HCT116 (cell line): ENCODE measurements around the gene KLRD1. TPM values are rescaled to one million over a fixed set of nuclear protein-coding genes. Genes with fewer than 3 reads are reported as not detected.

Experiments
- ATAC-seq: fragments of 200-7000 bp; cut with Tn5 transposase; 2 replicates; pipeline ENCODE4 v1.9.1; 2020; ENCODE audit warnings: mild to moderate bottlenecking, moderate library complexity
- BruUV-seq: library from RNA; stranded (reverse); fragments of 400-500 nt; replicated peaks from 2 replicates; lab custom pipeline; 2021; lab: Mats Ljungman, UMichigan
- CTCF ChIA-PET: fragments of 300-600 bp; sonication (Branson Sonifier 250); formaldehyde crosslinking; loops from one replicate; lab custom pipeline; 2021; ENCODE audit warnings: antibody characterized with exemption; lab: Charles Lee
- POLR2A ChIA-PET: fragments of 300-600, 350-600 bp; sonication (Branson Sonifier 250); formaldehyde crosslinking; loops from one replicate; lab custom pipeline; 2021; ENCODE audit warnings: antibody characterized with exemption; lab: Charles Lee
- RAD21 ChIA-PET, 2 experiments: fragments of 300-600 bp; sonication (Branson Sonifier 250); formaldehyde crosslinking; loops; one replicate each; lab custom pipeline; 2023; ENCODE audit warnings: low total read pairs in 2 of 2; ENCODE audit not compliant: uncharacterized antibody in 2 of 2, unreplicated experiment in 2 of 2, low non-redundant PET in 1 of 2; lab: Charles Lee
- DNase-seq: peaks from one replicate; pipeline ENCODE4 v3.0.0-alpha.2; 2010; ENCODE audit warnings: low read depth, low spot score
- H2AFZ ChIP-seq: fragments of 200-600 bp; shearing (Covaris generic), sonication (generic); 2 replicates; pipeline ENCODE4 v1.6.1; 2017; ENCODE audit warnings: low read depth, mixed run types, mixed read lengths, antibody characterized with exemption, low read length; ENCODE audit not compliant: poor library complexity, severe bottlenecking
- H3K27ac ChIP-seq: 2 replicates; pipeline ENCODE4 v1.5.1; 2012; ENCODE audit warnings: low read depth, low read length
- H3K27me3 ChIP-seq: fragments of 200-600 bp; sonication (generic); 2 replicates; pipeline ENCODE4 v1.6.1; 2016; ENCODE audit warnings: mixed run types, low read length, mixed read lengths; ENCODE audit not compliant: insufficient read depth
- H3K36me3 ChIP-seq, 2 experiments: fragments of 200-500 bp in 1 of 2; fragments of 200-600 bp in 1 of 2; sonication (Bioruptor generic) in 1 of 2; sonication (generic) in 1 of 2; 2 replicates each; pipeline versions ENCODE4 v1.5.1 to v1.6.1; 2014 to 2016; ENCODE audit warnings: low read length in 2 of 2, inconsistent platforms in 1 of 2, mixed read lengths in 1 of 2, mixed run types in 1 of 2; ENCODE audit not compliant: insufficient read depth in 2 of 2, control insufficient read depth in 1 of 2
- H3K4me1 ChIP-seq, 2 experiments: fragments of 200-600 bp in 1 of 2; sonication (generic) in 1 of 2; 2 replicates each; pipeline versions ENCODE4 v1.5.1 to v1.6.1; 2012 to 2017; ENCODE audit warnings: low read length in 2 of 2, inconsistent platforms in 1 of 2, mild to moderate bottlenecking in 1 of 2, mixed read lengths in 1 of 2, mixed run types in 1 of 2, moderate library complexity in 1 of 2; ENCODE audit not compliant: insufficient read depth in 2 of 2, control insufficient read depth in 1 of 2
- H3K4me2 ChIP-seq: fragments of 200-600 bp; sonication (generic); 2 replicates; pipeline ENCODE4 v1.6.1; 2017; ENCODE audit warnings: mixed run types, low read length, mixed read lengths
- H3K4me3 ChIP-seq, 2 experiments: fragments of 200-600 bp in 1 of 2; sonication (generic) in 1 of 2; replicated peaks in 1 of 2; 2 replicates each; pipeline ENCODE4 v1.5.1; 2011 to 2016; ENCODE audit warnings: low read length in 2 of 2, control low read depth in 1 of 2, low read depth in 1 of 2, mild to moderate bottlenecking in 1 of 2, mixed read lengths in 1 of 2, mixed run types in 1 of 2
- H3K79me2 ChIP-seq: fragments of 200-600 bp; sonication (generic); 2 replicates; pipeline ENCODE4 v1.6.1; 2017; ENCODE audit warnings: mild to moderate bottlenecking, mixed run types, low read length, moderate library complexity, mixed read lengths; ENCODE audit not compliant: insufficient read depth
- H3K9ac ChIP-seq: fragments of 200-600 bp; sonication (generic); 2 replicates; pipeline ENCODE4 v1.6.1; 2016; ENCODE audit warnings: low read length, mixed read lengths
- H3K9me2 ChIP-seq: fragments of 200-600 bp; sonication (generic), shearing (Covaris generic); 2 replicates; pipeline ENCODE4 v1.6.1; 2017; ENCODE audit warnings: mixed run types, mild to moderate bottlenecking, moderate library complexity; ENCODE audit not compliant: insufficient read depth
- H3K9me3 ChIP-seq, 2 experiments: fragments of 200-500 bp in 1 of 2; fragments of 200-600 bp in 1 of 2; sonication (Bioruptor generic) in 1 of 2; sonication (generic) in 1 of 2; 2 replicates each; pipeline ENCODE4 v1.6.1; 2014 to 2017; ENCODE audit warnings: low read length in 2 of 2, mixed read lengths in 2 of 2, inconsistent platforms in 1 of 2, low read depth in 1 of 2, mild to moderate bottlenecking in 1 of 2, mixed run types in 1 of 2, moderate library complexity in 1 of 2; ENCODE audit not compliant: control insufficient read depth in 1 of 2, insufficient read depth in 1 of 2
- H4K20me1 ChIP-seq: fragments of 200-600 bp; sonication (generic), shearing (Covaris generic); 2 replicates; pipeline ENCODE4 v1.6.1; 2017; ENCODE audit warnings: mixed run types, mild to moderate bottlenecking, moderate library complexity; ENCODE audit not compliant: insufficient read depth
- EGR1 ChIP-seq: IDR thresholded peaks from 2 replicates; pipeline ENCODE4 v1.6.1; 2012; ENCODE audit warnings: low read depth
- EZH2phosphoT487 ChIP-seq: fragments of 200-600 bp; IDR thresholded peaks from 2 replicates; pipeline ENCODE4 v1.6.1; 2018; ENCODE audit warnings: antibody characterized with exemption, borderline replicate concordance
- MAX ChIP-seq: IDR thresholded peaks from 2 replicates; pipeline ENCODE4 v1.6.1; 2012
- RAD21 ChIP-seq: IDR thresholded peaks from 2 replicates; pipeline ENCODE4 v1.6.1; 2012; ENCODE audit warnings: low read depth, mild to moderate bottlenecking
- REST ChIP-seq: IDR thresholded peaks from 2 replicates; pipeline ENCODE4 v1.6.1; 2012; ENCODE audit warnings: low read depth
- SIN3A ChIP-seq: IDR thresholded peaks from 2 replicates; pipeline ENCODE4 v1.6.1; 2012; ENCODE audit warnings: low read depth
- SP1 ChIP-seq: IDR thresholded peaks from 2 replicates; pipeline ENCODE4 v1.6.1; 2012; ENCODE audit warnings: low read depth
- SRF ChIP-seq: IDR thresholded peaks from 2 replicates; pipeline ENCODE4 v1.6.1; 2012; ENCODE audit warnings: low read depth
- ZFX ChIP-seq: fragments of 450-650 bp; IDR thresholded peaks from 2 replicates; pipeline ENCODE4 v1.6.1; 2017
- intact Hi-C: fragments of 100-400 bp; cut with micrococcal nuclease; formaldehyde crosslinking; loops from 2 replicates; pipeline ENCODE4 v1.10.0; 2022
- total RNA-seq: library from RNA; stranded (reverse); gene quantifications from one replicate; pipeline ENCODE4 v1.2.1, GENCODE V29; 2021; ENCODE audit not compliant: unreplicated experiment
- TF ChIP-seq, protein P1 (sequence below): IDR thresholded peaks from 2 replicates; pipeline ENCODE4 v1.6.1; 2011; ENCODE audit warnings: mild to moderate bottlenecking, low read length, moderate library complexity; ENCODE audit not compliant: insufficient replicate concordance; ENCODE audit errors: extremely low read depth
- TF ChIP-seq, protein P2 (sequence below), 3 experiments: fragments of 200-600 bp in 1 of 3; sonication (generic) in 1 of 3; IDR thresholded peaks in 2 of 3; conservative IDR thresholded peaks in 1 of 3; 2 replicates each; pipeline ENCODE4 v1.5.1; 2012 to 2017; ENCODE audit warnings: low read depth in 2 of 3, low read length in 2 of 3, antibody characterized with exemption in 1 of 3, borderline replicate concordance in 1 of 3, control low read depth in 1 of 3, mild to moderate bottlenecking in 1 of 3, mixed read lengths in 1 of 3, mixed run types in 1 of 3, moderate library complexity in 1 of 3; ENCODE audit not compliant: insufficient read depth in 1 of 3

The KLRD1 gene
- total RNA-seq, 1 experiment from 2014 or later: 0.27 TPM

- no peak for ATAC-seq
- no peak for TF ChIP-seq EGR1
- TF ChIP-seq EZH2phosphoT487: no peak
Measured at GRCh38 chr12:10285919-10286318, 21.8 kb upstream of the KLRD1 start.

DNA sequence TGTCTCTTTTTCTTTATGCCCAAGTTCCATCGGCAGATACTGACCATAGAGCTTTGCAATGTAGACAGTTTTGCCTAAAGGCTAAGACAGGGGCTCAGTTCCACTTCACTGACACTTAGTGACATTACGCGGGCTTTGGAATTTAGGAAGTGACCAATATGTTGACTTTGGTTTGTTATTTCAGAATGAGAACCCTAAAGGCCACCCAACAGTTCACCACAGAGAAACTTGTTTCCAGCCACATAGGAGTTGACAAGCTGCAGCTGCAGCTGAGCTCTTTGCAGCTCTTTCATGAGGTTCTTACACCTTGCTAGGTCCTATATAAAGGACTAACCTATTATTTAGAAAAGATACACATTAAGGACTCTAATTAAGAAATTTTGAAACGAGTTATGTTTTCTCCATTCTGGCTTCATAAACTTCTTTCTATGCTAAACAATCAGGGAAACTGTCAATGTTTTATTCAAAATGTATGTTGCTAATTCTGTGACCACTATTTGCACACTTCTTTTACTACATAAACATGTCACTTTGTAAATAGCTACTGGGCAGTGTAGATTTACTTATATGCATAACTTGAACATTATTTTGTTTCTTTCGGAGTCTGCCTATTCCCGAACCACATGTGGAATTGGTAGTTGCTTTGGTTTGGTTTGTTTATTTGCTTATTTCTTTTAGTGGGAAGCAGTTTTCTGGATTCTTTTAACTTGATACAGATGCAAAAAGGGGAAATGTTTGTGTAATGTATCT is 18.5 kb upstream of the KLRD1 start:
- POLR2A ChIA-PET: no interaction called here
- no peak for TF ChIP-seq RAD21
- TF ChIP-seq, protein P1, sequence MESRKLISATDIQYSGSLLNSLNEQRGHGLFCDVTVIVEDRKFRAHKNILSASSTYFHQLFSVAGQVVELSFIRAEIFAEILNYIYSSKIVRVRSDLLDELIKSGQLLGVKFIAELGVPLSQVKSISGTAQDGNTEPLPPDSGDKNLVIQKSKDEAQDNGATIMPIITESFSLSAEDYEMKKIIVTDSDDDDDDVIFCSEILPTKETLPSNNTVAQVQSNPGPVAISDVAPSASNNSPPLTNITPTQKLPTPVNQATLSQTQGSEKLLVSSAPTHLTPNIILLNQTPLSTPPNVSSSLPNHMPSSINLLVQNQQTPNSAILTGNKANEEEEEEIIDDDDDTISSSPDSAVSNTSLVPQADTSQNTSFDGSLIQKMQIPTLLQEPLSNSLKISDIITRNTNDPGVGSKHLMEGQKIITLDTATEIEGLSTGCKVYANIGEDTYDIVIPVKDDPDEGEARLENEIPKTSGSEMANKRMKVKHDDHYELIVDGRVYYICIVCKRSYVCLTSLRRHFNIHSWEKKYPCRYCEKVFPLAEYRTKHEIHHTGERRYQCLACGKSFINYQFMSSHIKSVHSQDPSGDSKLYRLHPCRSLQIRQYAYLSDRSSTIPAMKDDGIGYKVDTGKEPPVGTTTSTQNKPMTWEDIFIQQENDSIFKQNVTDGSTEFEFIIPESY: no peak
- TF ChIP-seq EZH2phosphoT487: no peak
- no peak for TF ChIP-seq ZFX
- no peak for TF ChIP-seq SRF
- no peak for TF ChIP-seq SP1
- TF ChIP-seq, protein P2, sequence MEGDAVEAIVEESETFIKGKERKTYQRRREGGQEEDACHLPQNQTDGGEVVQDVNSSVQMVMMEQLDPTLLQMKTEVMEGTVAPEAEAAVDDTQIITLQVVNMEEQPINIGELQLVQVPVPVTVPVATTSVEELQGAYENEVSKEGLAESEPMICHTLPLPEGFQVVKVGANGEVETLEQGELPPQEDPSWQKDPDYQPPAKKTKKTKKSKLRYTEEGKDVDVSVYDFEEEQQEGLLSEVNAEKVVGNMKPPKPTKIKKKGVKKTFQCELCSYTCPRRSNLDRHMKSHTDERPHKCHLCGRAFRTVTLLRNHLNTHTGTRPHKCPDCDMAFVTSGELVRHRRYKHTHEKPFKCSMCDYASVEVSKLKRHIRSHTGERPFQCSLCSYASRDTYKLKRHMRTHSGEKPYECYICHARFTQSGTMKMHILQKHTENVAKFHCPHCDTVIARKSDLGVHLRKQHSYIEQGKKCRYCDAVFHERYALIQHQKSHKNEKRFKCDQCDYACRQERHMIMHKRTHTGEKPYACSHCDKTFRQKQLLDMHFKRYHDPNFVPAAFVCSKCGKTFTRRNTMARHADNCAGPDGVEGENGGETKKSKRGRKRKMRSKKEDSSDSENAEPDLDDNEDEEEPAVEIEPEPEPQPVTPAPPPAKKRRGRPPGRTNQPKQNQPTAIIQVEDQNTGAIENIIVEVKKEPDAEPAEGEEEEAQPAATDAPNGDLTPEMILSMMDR (IDR thresholded peaks at IDR 0.05 in 2 of 3, conservative IDR thresholded peaks at IDR 0.05 in 1 of 3; ENCODE audit: borderline replicate concordance in 1 of 3, insufficient read depth in 1 of 3, low read depth in 2 of 3, low read length in 2 of 3): no peak
- TF ChIP-seq REST: no peak
- TF ChIP-seq EGR1: no peak
- TF ChIP-seq MAX: no peak
- TF ChIP-seq SIN3A: no peak

More at GRCh38 chr12:10285919-10286318, 21.8 kb upstream of the KLRD1 start:
- Histone ChIP-seq H3K9me2 (no peaks in the 10 kb centered on the region), H2AFZ (no peak overlapping the region), H3K36me3 (no peaks in the 10 kb centered on the region), H3K27me3 (no peaks in the 10 kb centered on the region), H3K4me1 (no peaks in the 10 kb centered on the region), H3K9me3 (no peaks in the 10 kb centered on the region), H3K4me3 (no peak overlapping the region), H3K27ac (no peak overlapping the region), H3K79me2 (no peaks in the 10 kb centered on the region), H3K9ac (no peak overlapping the region), H3K4me2 (no peak overlapping the region), H4K20me1 (no peaks in the 10 kb centered on the region)
- intact Hi-C loops: no loop called here
- ChIA-PET RAD21 (no interaction called here), CTCF (no interaction called here), POLR2A (no interaction called here)
- no TSS peak for BruUV-seq
- DNase-seq: no peak

More for the DNA sequence above, 18.5 kb upstream of the KLRD1 start:
- RAD21 ChIA-PET: no interaction called here
- intact Hi-C loops: no loop called here
- Histone ChIP-seq H3K4me3 (no peak overlapping the region), H3K9ac (no peak overlapping the region), H2AFZ (no peak overlapping the region), H3K27ac (no peak overlapping the region), H3K36me3 (no peaks in the 10 kb centered on the region), H4K20me1 (no peaks in the 10 kb centered on the region), H3K27me3 (no peaks in the 10 kb centered on the region), H3K79me2 (no peaks in the 10 kb centered on the region), H3K4me2 (no peak overlapping the region), H3K4me1 (no peaks in the 10 kb centered on the region), H3K9me2 (no peaks in the 10 kb centered on the region), H3K9me3 (no peaks in the 10 kb centered on the region)
- no peak for ATAC-seq
- CTCF ChIA-PET: no interaction called here
- no TSS peak for BruUV-seq
- DNase-seq: no peak
